RWPE1 (cell line): Measurements from ENCODE around the gene ENOX2.
A peak's percentile ranks its signal among the peaks of the same experiment; 100 is the strongest.

Experiments
- CTCF ChIA-PET: fragments of 350-600 bp; sonication (Branson Sonifier 250); formaldehyde crosslinking; extraction: SDS; loops from one replicate; lab custom pipeline; 2021; lab: Yijun Ruan, JAX
- POLR2A ChIA-PET: fragments of 400-600 bp; formaldehyde crosslinking; extraction: SDS; loops from one replicate; lab custom pipeline; 2020; ENCODE audit warnings: antibody characterized with exemption; ENCODE audit not compliant: low non-redundant PET; lab: Yijun Ruan, JAX
- DNase-seq: peaks from one replicate; pipeline ENCODE4 v3.0.0; 2012; ENCODE audit warnings: low spot score
- H3K27ac ChIP-seq: fragments of 450-650 bp; 2 replicates; pipeline ENCODE4 v1.5.1; 2017
- CTCF ChIP-seq: fragments of 450-650 bp; conservative IDR thresholded peaks from 2 replicates; pipeline ENCODE4 v1.5.1; 2017; ENCODE audit warnings: low read depth, mild to moderate bottlenecking

Gene ENOX2

GRCh38 chrX:130738638-130739195 is 164.3 kb downstream of the ENOX2 start:
- CTCF ChIA-PET: interaction anchor here (0.6 kb wide), 1 partner anchor 433 kb away, joined by 3 read pairs; no protein-coding TSS in a partner anchor
- DNase-seq: no peak
- no peak overlapping the region for H3K27ac ChIP-seq
- POLR2A ChIA-PET: no interaction called here
- no peak for TF ChIP-seq CTCF

GRCh38 chrX:130734713-130735112 is 168.3 kb downstream of the ENOX2 start:
- no peak overlapping the region for H3K27ac ChIP-seq
- CTCF ChIA-PET: interaction anchor here (0.8 kb wide), 1 partner anchor 132 kb away, joined by 3 read pairs; no protein-coding TSS in a partner anchor
- no peak for DNase-seq
- TF ChIP-seq CTCF: no peak
- POLR2A ChIA-PET: no interaction called here

- no peak for TF ChIP-seq CTCF
- ChIA-PET POLR2A (no interaction called here), CTCF (no interaction called here)
- H3K27ac ChIP-seq: no peak overlapping the region
- peak; percentile 0 for DNase-seq
These were observed 174.8 kb downstream of the ENOX2 start for GRCh38 chrX:130728208-130728607.

- no peak for TF ChIP-seq CTCF
- DNase-seq: peak; percentile 0
- POLR2A ChIA-PET: no interaction called here
- CTCF ChIA-PET: no interaction called here
- no peak overlapping the region for H3K27ac ChIP-seq
These were observed 176.3 kb downstream of the ENOX2 start for GRCh38 chrX:130726661-130727060.

- ChIA-PET POLR2A (no interaction called here), CTCF (no interaction called here)
- no peak for TF ChIP-seq CTCF
- H3K27ac ChIP-seq: no peak overlapping the region
- no peak for DNase-seq
These were observed 177.5 kb downstream of the ENOX2 start for GRCh38 chrX:130725519-130725918.

GRCh38 chrX:130719413-130719812 is 183.6 kb downstream of the ENOX2 start:
- POLR2A ChIA-PET: no interaction called here
- CTCF ChIA-PET: no interaction called here
- no peak for TF ChIP-seq CTCF
- DNase-seq: no peak
- H3K27ac ChIP-seq: no peak overlapping the region
